ENCODE measurements around the gene RAD23A.
A peak's percentile ranks its signal among the peaks of the same experiment; 100 is the strongest.
"Not testable (repeated sequence)": the region's sequence is repeated elsewhere in the genome, so short reads cannot be mapped to it uniquely, and the experiment has no call there.

RAD23A gene

GRCh38 chr19:12955996-12956395 lies 10.3 kb downstream of the RAD23A start:
- H3K36me3 Mint-ChIP-seq: peaks cover 15% of the 10 kb centered on the region
- H3K27me3 Mint-ChIP-seq: no peaks in the 10 kb centered on the region
- no peaks in the 10 kb centered on the region for H3K9me3 Mint-ChIP-seq
- H3K4me1 Mint-ChIP-seq: peaks cover 19% of the 10 kb centered on the region
- H3K4me3 Mint-ChIP-seq: peak overlapping the region; percentile 80
- H3K27ac Mint-ChIP-seq: peak overlapping the region; percentile 91
- no peak for ATAC-seq (ENCODE audit: low read depth)
- DNase-seq (ENCODE audit: low spot score in 2 of 2): no peak

- ATAC-seq (ENCODE audit: low read depth) (peak; percentile 92), DNase-seq (ENCODE audit: low spot score in 2 of 2) (peak; percentile 72 to 86)
- Mint-ChIP-seq H3K4me1 (peaks cover 19% of the 10 kb centered on the region), H3K4me3 (peak within 1 kb of the TSS; percentile 86), H3K9me3 (no peaks in the 10 kb centered on the region), H3K27me3 (no peaks in the 10 kb centered on the region), H3K27ac (peak within 1 kb of the TSS; percentile 91), H3K36me3 (peaks cover 10% of the 10 kb centered on the region)
Observed at GRCh38 chr19:12956446-12957388, 11.1 kb downstream of the RAD23A start, which contains the start of gene GADD45GIP1. Gene GADD45GIP1 (minus strand): TSS chr19:12957223. CDS start chr19:12957212, 11 bp downstream.

- H3K4me1 Mint-ChIP-seq: peaks cover 19% of the 10 kb centered on the region
- not testable (repeated sequence) for DNase-seq (ENCODE audit: low spot score in 2 of 2); H3K9me3 Mint-ChIP-seq; H3K27me3 Mint-ChIP-seq; H3K36me3 Mint-ChIP-seq
- H3K27ac Mint-ChIP-seq: peak overlapping the region; percentile 91
- peak overlapping the region; percentile 86 for H3K4me3 Mint-ChIP-seq
- peak; percentile 41 for ATAC-seq (ENCODE audit: low read depth)
Observed at GRCh38 chr19:12957389-12957952, 11.8 kb downstream of the RAD23A start.

- H3K36me3 Mint-ChIP-seq: no peaks in the 10 kb centered on the region
- H3K27ac Mint-ChIP-seq: no peak overlapping the region
- H3K27me3 Mint-ChIP-seq: peaks cover 5% of the 10 kb centered on the region
- ATAC-seq (ENCODE audit: low read depth): no peak
- DNase-seq (ENCODE audit: low spot score in 2 of 2): no peak
- H3K4me1 Mint-ChIP-seq: peaks cover 13% of the 10 kb centered on the region
- H3K9me3 Mint-ChIP-seq: no peaks in the 10 kb centered on the region
- no peak overlapping the region for H3K4me3 Mint-ChIP-seq
Observed at GRCh38 chr19:12959481-12959880, 13.8 kb downstream of the RAD23A start.

- H3K36me3 Mint-ChIP-seq: no peaks in the 10 kb centered on the region
- peak; percentile 84 to 95 for DNase-seq (ENCODE audit: low spot score in 2 of 2)
- ATAC-seq (ENCODE audit: low read depth): peak; percentile 92
- peaks cover 7% of the 10 kb centered on the region for H3K4me1 Mint-ChIP-seq
- H3K27me3 Mint-ChIP-seq: peaks cover 5% of the 10 kb centered on the region
- no peaks in the 10 kb centered on the region for H3K9me3 Mint-ChIP-seq
- peak overlapping the region; percentile 95 for H3K4me3 Mint-ChIP-seq
- no peak overlapping the region for H3K27ac Mint-ChIP-seq
Observed at GRCh38 chr19:12965017-12965811, 19.6 kb downstream of the RAD23A start.

GRCh38 chr19:12965812-12966135 lies 20.1 kb downstream of the RAD23A start:
- no peaks in the 10 kb centered on the region for H3K36me3 Mint-ChIP-seq
- peaks cover 5% of the 10 kb centered on the region for H3K27me3 Mint-ChIP-seq
- H3K27ac Mint-ChIP-seq: no peak overlapping the region
- H3K4me1 Mint-ChIP-seq: peaks cover 7% of the 10 kb centered on the region
- DNase-seq (ENCODE audit: low spot score in 2 of 2) (no peak), ATAC-seq (ENCODE audit: low read depth) (no peak)
- H3K4me3 Mint-ChIP-seq: peak overlapping the region; percentile 64
- no peaks in the 10 kb centered on the region for H3K9me3 Mint-ChIP-seq

GRCh38 chr19:12967907-12968306 lies 22.2 kb downstream of the RAD23A start:
- no peaks in the 10 kb centered on the region for H3K36me3 Mint-ChIP-seq
- H3K4me3 Mint-ChIP-seq: no peak overlapping the region
- H3K27ac Mint-ChIP-seq: no peak overlapping the region
- DNase-seq (ENCODE audit: low spot score in 2 of 2) (no peak), ATAC-seq (ENCODE audit: low read depth) (no peak)
- H3K9me3 Mint-ChIP-seq: no peaks in the 10 kb centered on the region
- peaks cover 2% of the 10 kb centered on the region for H3K27me3 Mint-ChIP-seq
- H3K4me1 Mint-ChIP-seq: peaks cover 7% of the 10 kb centered on the region

- Mint-ChIP-seq H3K27ac (no peak within 1 kb of the TSS), H3K4me1 (peaks cover 7% of the 10 kb centered on the region), H3K4me3 (no peak within 1 kb of the TSS), H3K9me3 (no peaks in the 10 kb centered on the region), H3K27me3 (peaks cover 2% of the 10 kb centered on the region), H3K36me3 (no peaks in the 10 kb centered on the region)
- DNase-seq (ENCODE audit: low spot score in 2 of 2): no peak
- ATAC-seq (ENCODE audit: low read depth): no peak
Observed at GRCh38 chr19:12969292-12969988, 23.8 kb downstream of the RAD23A start, which contains the start of gene DAND5. Gene DAND5 (plus strand): TSS chr19:12969576. CDS start chr19:12969661, 85 bp downstream.

- no peak overlapping the region for H3K27ac Mint-ChIP-seq
- H3K4me3 Mint-ChIP-seq: no peak overlapping the region
- peaks cover 2% of the 10 kb centered on the region for H3K4me1 Mint-ChIP-seq
- ATAC-seq (ENCODE audit: low read depth): no peak
- no peaks in the 10 kb centered on the region for H3K9me3 Mint-ChIP-seq
- H3K36me3 Mint-ChIP-seq: no peaks in the 10 kb centered on the region
- DNase-seq (ENCODE audit: low spot score in 2 of 2): no peak
- H3K27me3 Mint-ChIP-seq: peaks cover 2% of the 10 kb centered on the region
Observed at GRCh38 chr19:12970070-12970820, 24.6 kb downstream of the RAD23A start.

GRCh38 chr19:12973236-12973635 lies 27.6 kb downstream of the RAD23A start:
- no peak overlapping the region for H3K27ac Mint-ChIP-seq
- no peaks in the 10 kb centered on the region for H3K36me3 Mint-ChIP-seq
- DNase-seq (ENCODE audit: low spot score in 2 of 2) (no peak), ATAC-seq (ENCODE audit: low read depth) (no peak)
- H3K4me3 Mint-ChIP-seq: no peak overlapping the region
- peaks cover 11% of the 10 kb centered on the region for H3K27me3 Mint-ChIP-seq
- H3K9me3 Mint-ChIP-seq: no peaks in the 10 kb centered on the region
- peaks cover 6% of the 10 kb centered on the region for H3K4me1 Mint-ChIP-seq

- ATAC-seq (ENCODE audit: low read depth): no peak
- Mint-ChIP-seq H3K27me3 (peaks cover 11% of the 10 kb centered on the region), H3K4me3 (no peak overlapping the region), H3K36me3 (no peaks in the 10 kb centered on the region), H3K4me1 (peaks cover 6% of the 10 kb centered on the region), H3K27ac (no peak overlapping the region), H3K9me3 (no peaks in the 10 kb centered on the region)
- DNase-seq (ENCODE audit: low spot score in 2 of 2): no peak
Observed at GRCh38 chr19:12974301-12975220, 28.9 kb downstream of the RAD23A start.

- Mint-ChIP-seq H3K27me3 (peaks cover 11% of the 10 kb centered on the region), H3K4me3 (no peak overlapping the region), H3K27ac (no peak overlapping the region), H3K36me3 (no peaks in the 10 kb centered on the region), H3K4me1 (peaks cover 11% of the 10 kb centered on the region), H3K9me3 (no peaks in the 10 kb centered on the region)
- no peak for DNase-seq (ENCODE audit: low spot score in 2 of 2)
- no peak for ATAC-seq (ENCODE audit: low read depth)
Observed at GRCh38 chr19:12975221-12975741, 29.6 kb downstream of the RAD23A start.

All from memory B cell (primary cell).